SK-N-SH treated with all-trans-retinoic acid at 6 μM for 48 hours (cell line): ENCODE results near the gene DYNLRB1.

ENCODE experiments used
- ATAC-seq: fragments of 200-7000 bp; cut with Tn5 transposase; 3 replicates; pipeline ENCODE4 v1.9.1; 2020; ENCODE audit warnings: mild to moderate bottlenecking, moderate library complexity
- ARNTL ChIP-seq: fragments of 450-650 bp; formaldehyde crosslinking; IDR thresholded peaks from 2 replicates; pipeline ENCODE4 v1.5.0; 2020; ENCODE audit warnings: low read depth, mild to moderate bottlenecking, moderate library complexity, borderline replicate concordance
- BACH2 ChIP-seq: fragments of 250-450 bp; sonication (Bioruptor Pico); IDR thresholded peaks from 2 replicates; pipeline ENCODE4 v1.9.0; 2021; ENCODE audit warnings: mild to moderate bottlenecking, borderline replicate concordance
- CREB5 ChIP-seq: fragments of 250-450 bp; sonication (Bioruptor Pico); IDR thresholded peaks from 2 replicates; pipeline ENCODE4 v1.5.1; 2020; ENCODE audit warnings: low read depth, mild to moderate bottlenecking, moderate library complexity
- CSDC2 ChIP-seq: fragments of 250-450 bp; sonication (Bioruptor Pico); IDR thresholded peaks from 2 replicates; pipeline ENCODE4 v1.5.0; 2020; ENCODE audit warnings: mild to moderate bottlenecking, moderate library complexity
- CSRNP3 ChIP-seq: fragments of 250-450 bp; sonication (Bioruptor Pico); IDR thresholded peaks from 2 replicates; pipeline ENCODE4 v1.5.1; 2021; ENCODE audit warnings: mild to moderate bottlenecking, moderate library complexity
- ESRRG ChIP-seq: fragments of 250-450 bp; sonication (Bioruptor Pico); IDR thresholded peaks from 2 replicates; pipeline ENCODE4 v1.6.1; 2021; ENCODE audit warnings: mild to moderate bottlenecking
- GLIS3 ChIP-seq: fragments of 250-450 bp; sonication (Bioruptor Pico); IDR thresholded peaks from 2 replicates; pipeline ENCODE4 v1.5.0; 2020; ENCODE audit warnings: mild to moderate bottlenecking, moderate library complexity
- OSR1 ChIP-seq: fragments of 250-450 bp; sonication (Bioruptor Pico); IDR thresholded peaks from 2 replicates; pipeline ENCODE4 v1.8.0; 2022; ENCODE audit warnings: moderate library complexity, mild to moderate bottlenecking, inconsistent platforms
- PATZ1 ChIP-seq: fragments of 250-450 bp; sonication (Bioruptor Pico); IDR thresholded peaks from 2 replicates; pipeline ENCODE4 v1.8.0; 2020; ENCODE audit warnings: mild to moderate bottlenecking, moderate library complexity, borderline replicate concordance
- POU6F1 ChIP-seq: fragments of 250-450 bp; sonication (Bioruptor Pico); IDR thresholded peaks from 2 replicates; pipeline ENCODE4 v1.8.0; 2021; ENCODE audit warnings: low read depth, mild to moderate bottlenecking, moderate library complexity, borderline replicate concordance
- RARB ChIP-seq: fragments of 250-450 bp; sonication (Bioruptor Pico); IDR thresholded peaks from 2 replicates; pipeline ENCODE4 v1.8.0; 2021; ENCODE audit warnings: mild to moderate bottlenecking, moderate library complexity
- SNAI2 ChIP-seq: fragments of 250-450 bp; sonication (Bioruptor Pico); IDR thresholded peaks from 2 replicates; pipeline ENCODE4 v1.5.0; 2020; ENCODE audit warnings: mild to moderate bottlenecking, moderate library complexity
- TCF4 ChIP-seq: fragments of 250-450 bp; sonication (Bioruptor Pico); IDR thresholded peaks from 2 replicates; pipeline ENCODE4 v1.8.0; 2021; ENCODE audit warnings: mild to moderate bottlenecking, moderate library complexity, borderline replicate concordance
- TSHZ2 ChIP-seq: fragments of 250-450 bp; sonication (Bioruptor Pico); IDR thresholded peaks from 2 replicates; pipeline ENCODE4 v1.5.0; 2020; ENCODE audit warnings: mild to moderate bottlenecking, moderate library complexity
- ZC3H10 ChIP-seq: fragments of 250-450 bp; sonication (Bioruptor Pico); IDR thresholded peaks from 2 replicates; pipeline ENCODE4 v1.5.1; 2021; ENCODE audit warnings: mild to moderate bottlenecking, moderate library complexity
- ZFP3 ChIP-seq: fragments of 250-450 bp; sonication (Bioruptor Pico); IDR thresholded peaks from 2 replicates; pipeline ENCODE4 v1.5.0; 2020; ENCODE audit warnings: mild to moderate bottlenecking, moderate library complexity
- ZNF565 ChIP-seq: fragments of 450-650 bp; formaldehyde crosslinking; conservative IDR thresholded peaks from 2 replicates; pipeline ENCODE4 v1.5.0; 2020; ENCODE audit warnings: low read depth, mild to moderate bottlenecking, moderate library complexity
- ZNF70 ChIP-seq: fragments of 450-650 bp; formaldehyde crosslinking; IDR thresholded peaks from 2 replicates; pipeline ENCODE4 v1.5.0; 2020; ENCODE audit warnings: mild to moderate bottlenecking, moderate library complexity
- ZNF8 ChIP-seq: fragments of 450-650 bp; formaldehyde crosslinking; IDR thresholded peaks from 2 replicates; pipeline ENCODE4 v1.5.0; 2020; ENCODE audit warnings: mild to moderate bottlenecking, moderate library complexity

The DYNLRB1 gene

GRCh38 chr20:34559311-34560140 is 43.3 kb downstream of the DYNLRB1 start (continued):
- TF ChIP-seq ZC3H10 (no peak), CREB5 (CRISPR knock-in tag) (no peak)

- no peak for ATAC-seq
Observed at GRCh38 chr20:34560141-34560523, 43.9 kb downstream of the DYNLRB1 start.

GRCh38 chr20:34560614-34561013 is 44.4 kb downstream of the DYNLRB1 start:
- TF ChIP-seq ZC3H10 = no peak
- TF ChIP-seq TCF4 (CRISPR knock-in tag) = no peak
- TF ChIP-seq ZNF8 = no peak
- TF ChIP-seq ESRRG (CRISPR knock-in tag) = no peak
- TF ChIP-seq ZFP3 = no peak
- no peak for TF ChIP-seq POU6F1 (CRISPR knock-in tag)
- no peak for TF ChIP-seq RARB (CRISPR knock-in tag)
- no peak for TF ChIP-seq OSR1
- no peak for TF ChIP-seq BACH2 (CRISPR knock-in tag)
- no peak for TF ChIP-seq ARNTL (CRISPR knock-in tag)
- no peak for TF ChIP-seq ZNF565 (CRISPR knock-in tag)
- no peak for TF ChIP-seq CREB5 (CRISPR knock-in tag)
- TF ChIP-seq GLIS3 (CRISPR knock-in tag) = no peak
- TF ChIP-seq CSRNP3 (CRISPR knock-in tag) = no peak
- no peak for TF ChIP-seq CSDC2 (CRISPR knock-in tag)
- no peak for TF ChIP-seq TSHZ2
- no peak for TF ChIP-seq PATZ1 (CRISPR knock-in tag)
- TF ChIP-seq ZNF70 (CRISPR knock-in tag) = no peak
- no peak for TF ChIP-seq SNAI2
- ATAC-seq = no peak

More at GRCh38 chr20:34560141-34560523, 43.9 kb downstream of the DYNLRB1 start:
- TF ChIP-seq ZFP3 = no peak
- no peak for TF ChIP-seq GLIS3 (CRISPR knock-in tag)
- no peak for TF ChIP-seq ZNF70 (CRISPR knock-in tag)
- no peak for TF ChIP-seq ZNF565 (CRISPR knock-in tag)
- no peak for TF ChIP-seq ARNTL (CRISPR knock-in tag)
- no peak for TF ChIP-seq ZNF8
- TF ChIP-seq OSR1 = no peak
